NOMO-1 (cell line): ENCODE results near the gene CMTM7.

Source experiments
- DNase-seq, 2 experiments: peaks; one replicate each; lab custom pipeline; 2025; ENCODE audit not compliant: unreplicated experiment in 2 of 2; lab: John Stamatoyannopoulos, UW

Gene CMTM7

GRCh38 chr3:32482693-32483092, 91.0 kb downstream of the CMTM7 start:
- no peak for DNase-seq

GRCh38 chr3:32483772-32484171, 92.1 kb downstream of the CMTM7 start:
- no peak for DNase-seq

GRCh38 chr3:32484436-32484835, 92.8 kb downstream of the CMTM7 start:
- peak in 1 of 2 experiments; percentile 88 for DNase-seq

GRCh38 chr3:32487781-32488473, 96.3 kb downstream of the CMTM7 start:
- DNase-seq = no peak

- DNase-seq = no peak
Measured at GRCh38 chr3:32488474-32489008, 96.9 kb downstream of the CMTM7 start.

GRCh38 chr3:32492684-32493436, 101.2 kb downstream of the CMTM7 start:
- DNase-seq = no peak

- no peak for DNase-seq
Measured at GRCh38 chr3:32493437-32494414, 102.1 kb downstream of the CMTM7 start.

- no peak for DNase-seq
Measured at GRCh38 chr3:32495085-32495484, 103.4 kb downstream of the CMTM7 start.

- DNase-seq = no peak
Measured at GRCh38 chr3:32495609-32496008, 104.0 kb downstream of the CMTM7 start.

- DNase-seq = peak in 1 of 2 experiments; percentile 69
Measured at GRCh38 chr3:32498252-32498651, 106.6 kb downstream of the CMTM7 start.

GRCh38 chr3:32498992-32499391, 107.3 kb downstream of the CMTM7 start:
- no peak for DNase-seq

- no peak for DNase-seq
Measured at GRCh38 chr3:32499585-32499984, 107.9 kb downstream of the CMTM7 start.

GRCh38 chr3:32500231-32500630, 108.6 kb downstream of the CMTM7 start:
- DNase-seq = no peak

- DNase-seq = peak in 1 of 2 experiments; percentile 29
Measured at GRCh38 chr3:32500880-32501782, 109.5 kb downstream of the CMTM7 start.

- DNase-seq = no peak
Measured at GRCh38 chr3:32501783-32502117, 110.1 kb downstream of the CMTM7 start.

GRCh38 chr3:32502118-32502945, 110.7 kb downstream of the CMTM7 start, which contains the start of gene CMTM6:
Gene CMTM6 (minus strand): TSS chr3:32502852. CDS start chr3:32502745, 107 bp downstream.
- DNase-seq = peak; percentile 60 to 64

- no peak for DNase-seq
Measured at GRCh38 chr3:32502946-32503286, 111.3 kb downstream of the CMTM7 start.
